ENCODE measurements around the gene PRKG1. TPM values are rescaled to one million over a fixed set of nuclear protein-coding genes. Genes with fewer than 3 reads are reported as not detected.
"Not testable (repeated sequence)": the region's sequence is repeated elsewhere in the genome, so short reads cannot be mapped to it uniquely, and the experiment has no call there.

The PRKG1 gene
- total RNA-seq, 4 donors from 2014 or later: 24.5 to 46.1 (median 37.1) TPM

DNA sequence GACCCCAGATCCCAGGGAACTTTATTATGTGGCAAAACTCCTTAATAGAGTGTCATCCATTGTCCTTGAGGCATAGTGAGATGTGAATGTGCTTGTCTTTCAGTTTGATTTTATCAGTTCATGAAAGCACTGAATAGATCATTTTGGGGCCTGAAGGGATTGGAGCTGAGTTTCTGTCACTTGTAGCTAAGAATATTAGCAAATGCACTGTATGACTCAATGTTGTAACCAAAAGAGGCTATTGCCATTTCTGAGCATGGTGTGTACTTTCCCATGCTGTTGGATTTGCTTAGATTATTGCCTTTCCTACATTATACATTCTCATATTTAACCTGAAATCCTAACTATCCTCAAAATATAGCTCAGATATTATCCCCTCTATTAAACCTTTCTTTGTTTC lies 130.4 kb downstream of the PRKG1 start:
- H3K4me1 ChIP-seq: peaks cover 10 to 43% (median 36%) of the 10 kb centered on the region in 4 donors
- no peak for DNase-seq (ENCODE audit: extremely low spot score)
- no peaks in the 10 kb centered on the region for H3K9me3 ChIP-seq
- H3K36me3 ChIP-seq: no peaks in the 10 kb centered on the region
- no peak overlapping the region for H3K27ac ChIP-seq (replicated peaks in 1 of 4)
- TF ChIP-seq, protein P1, sequence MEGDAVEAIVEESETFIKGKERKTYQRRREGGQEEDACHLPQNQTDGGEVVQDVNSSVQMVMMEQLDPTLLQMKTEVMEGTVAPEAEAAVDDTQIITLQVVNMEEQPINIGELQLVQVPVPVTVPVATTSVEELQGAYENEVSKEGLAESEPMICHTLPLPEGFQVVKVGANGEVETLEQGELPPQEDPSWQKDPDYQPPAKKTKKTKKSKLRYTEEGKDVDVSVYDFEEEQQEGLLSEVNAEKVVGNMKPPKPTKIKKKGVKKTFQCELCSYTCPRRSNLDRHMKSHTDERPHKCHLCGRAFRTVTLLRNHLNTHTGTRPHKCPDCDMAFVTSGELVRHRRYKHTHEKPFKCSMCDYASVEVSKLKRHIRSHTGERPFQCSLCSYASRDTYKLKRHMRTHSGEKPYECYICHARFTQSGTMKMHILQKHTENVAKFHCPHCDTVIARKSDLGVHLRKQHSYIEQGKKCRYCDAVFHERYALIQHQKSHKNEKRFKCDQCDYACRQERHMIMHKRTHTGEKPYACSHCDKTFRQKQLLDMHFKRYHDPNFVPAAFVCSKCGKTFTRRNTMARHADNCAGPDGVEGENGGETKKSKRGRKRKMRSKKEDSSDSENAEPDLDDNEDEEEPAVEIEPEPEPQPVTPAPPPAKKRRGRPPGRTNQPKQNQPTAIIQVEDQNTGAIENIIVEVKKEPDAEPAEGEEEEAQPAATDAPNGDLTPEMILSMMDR (IDR thresholded peaks at IDR 0.05): no peak
- no peak for TF ChIP-seq POLR2AphosphoS5 (IDR thresholded peaks at IDR 0.05)
- TF ChIP-seq EP300 (IDR thresholded peaks at IDR 0.05): no peak
- TF ChIP-seq POLR2A (IDR thresholded peaks at IDR 0.05; ENCODE audit: low read depth): no peak
- no peak overlapping the region for H3K4me3 ChIP-seq
- no peaks in the 10 kb centered on the region for H3K27me3 ChIP-seq
- intact Hi-C loops (cut with DNase I): no loop called here

DNA sequence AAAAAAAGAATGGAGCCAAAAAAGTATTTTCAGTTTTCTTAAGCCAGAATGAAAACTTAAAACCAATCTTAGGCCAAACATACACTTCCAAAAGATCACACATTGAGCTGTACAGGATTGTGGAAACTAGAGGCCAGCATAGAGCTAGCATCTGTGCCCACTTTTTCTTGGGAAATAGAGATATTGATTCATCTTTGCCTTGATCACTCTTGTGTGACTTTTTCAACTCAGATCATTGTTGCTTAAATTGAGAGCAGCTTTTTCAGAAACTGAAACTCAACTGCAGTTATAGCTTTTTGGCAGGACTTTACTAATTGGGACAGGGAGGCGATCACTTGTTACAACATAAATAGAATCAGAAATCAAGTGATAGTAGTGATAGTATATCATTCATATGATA lies 132.2 kb downstream of the PRKG1 start:
- TF ChIP-seq POLR2A (IDR thresholded peaks at IDR 0.05; ENCODE audit: low read depth) (no peak), POLR2AphosphoS5 (IDR thresholded peaks at IDR 0.05) (no peak), EP300 (IDR thresholded peaks at IDR 0.05) (no peak)
- TF ChIP-seq, protein P1 (IDR thresholded peaks at IDR 0.05): no peak
- intact Hi-C loops (cut with DNase I): no loop called here
- Histone ChIP-seq H3K4me3 (no peak overlapping the region), H3K36me3 (no peaks in the 10 kb centered on the region), H3K4me1 (peaks cover 11 to 45% (median 37%) of the 10 kb centered on the region in 4 donors), H3K27me3 (no peaks in the 10 kb centered on the region), H3K27ac (replicated peaks in 1 of 4) (no peak overlapping the region), H3K9me3 (no peaks in the 10 kb centered on the region)
- DNase-seq (ENCODE audit: extremely low spot score): no peak
- WGBS: 79% methylated on average over 1 of the region's 1 CpG

DNA sequence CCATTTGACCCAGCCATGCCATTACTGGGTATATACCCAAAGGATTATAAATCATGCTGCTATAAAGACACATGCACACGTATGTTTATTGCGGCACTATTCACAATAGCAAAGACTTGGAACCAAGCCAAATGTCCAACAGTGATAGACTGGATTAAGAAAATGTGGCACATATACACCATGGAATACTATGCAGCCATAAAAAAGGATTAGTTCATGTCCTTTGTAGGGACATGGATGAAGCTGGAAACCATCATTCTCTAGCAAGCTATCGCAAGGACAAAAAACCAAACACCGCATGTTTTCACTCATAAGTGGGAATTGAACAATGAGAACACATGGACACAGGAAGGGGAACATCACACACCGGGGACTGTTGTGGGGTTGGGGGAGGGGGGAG lies 138.7 kb downstream of the PRKG1 start:
- DNase-seq (ENCODE audit: extremely low spot score); H3K9me3 ChIP-seq; H3K27me3 ChIP-seq; H3K27ac ChIP-seq (replicated peaks in 1 of 4); H3K36me3 ChIP-seq; intact Hi-C loops (cut with DNase I); H3K4me3 ChIP-seq: not testable (repeated sequence)
- H3K4me1 ChIP-seq: peaks cover 15 to 40% (median 29%) of the 10 kb centered on the region in 4 donors
- 97% methylated on average over 5 of the region's 5 CpGs for WGBS

DNA sequence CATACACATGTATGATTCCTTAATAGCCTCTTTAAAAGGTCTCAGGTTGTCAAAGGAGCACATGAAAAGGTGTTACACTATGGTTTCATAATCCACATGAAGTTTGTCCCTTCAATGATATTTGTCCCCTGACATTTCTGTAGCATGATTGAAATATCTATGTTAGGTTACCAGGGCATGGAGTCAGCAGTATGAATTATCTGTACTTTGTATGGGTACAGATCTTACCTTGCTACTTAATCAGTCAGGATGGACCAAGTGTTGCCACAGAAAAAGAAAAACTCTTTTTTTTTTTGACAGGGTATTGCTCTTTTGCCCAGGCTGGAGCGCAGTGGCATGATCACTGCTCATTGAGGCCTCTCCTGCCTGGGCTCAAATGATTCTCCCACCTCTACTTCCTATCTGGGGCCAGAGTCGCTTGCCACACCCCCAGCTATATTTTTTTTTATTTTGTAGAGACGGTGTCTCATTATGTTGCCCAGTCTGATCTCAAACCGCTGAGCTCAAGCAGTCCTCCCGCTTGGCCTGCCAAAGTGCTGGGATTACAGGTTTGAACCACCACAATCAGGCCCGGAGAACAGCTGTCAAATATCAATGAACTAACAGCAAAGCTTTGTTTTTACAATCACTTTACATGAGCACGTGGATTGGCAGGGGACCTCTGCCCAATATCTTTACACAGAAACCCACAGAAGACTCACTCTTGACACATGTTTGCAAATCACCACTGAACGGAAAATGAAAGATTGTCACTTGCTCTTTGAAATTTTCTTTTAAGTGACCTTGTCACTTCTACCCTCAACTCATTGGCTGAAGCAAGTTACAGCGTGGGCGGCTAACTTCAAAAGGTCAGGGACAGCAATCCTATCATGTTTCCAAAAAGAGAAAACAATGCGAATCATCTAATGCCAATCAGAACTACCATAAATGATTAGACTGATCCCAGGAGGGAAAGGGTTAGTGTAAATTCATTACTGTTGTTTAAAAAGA lies 140.2 kb downstream of the PRKG1 start:
- WGBS: 64% methylated on average over 11 of the region's 11 CpGs
- intact Hi-C loops (cut with DNase I): no loop called here

More for the DNA sequence above, 140.2 kb downstream of the PRKG1 start:
- no peaks in the 10 kb centered on the region for H3K27me3 ChIP-seq
- H3K36me3 ChIP-seq: no peaks in the 10 kb centered on the region
- DNase-seq (ENCODE audit: extremely low spot score): no peak
- H3K9me3 ChIP-seq: no peaks in the 10 kb centered on the region
- H3K4me1 ChIP-seq: peaks cover 8 to 25% (median 15%) of the 10 kb centered on the region in 4 donors
- no peak overlapping the region for H3K27ac ChIP-seq (replicated peaks in 1 of 4)
- no peak overlapping the region for H3K4me3 ChIP-seq
- TF ChIP-seq EP300 (IDR thresholded peaks at IDR 0.05) (no peak), POLR2A (IDR thresholded peaks at IDR 0.05; ENCODE audit: low read depth) (no peak)
- TF ChIP-seq, protein P1 (IDR thresholded peaks at IDR 0.05): no peak

All from esophagus muscularis mucosa (tissue), 4 donors.